HCT116 (cell line): ENCODE data around the gene ARFGAP1. TPM values are rescaled to one million over a fixed set of nuclear protein-coding genes. Genes with fewer than 3 reads are reported as not detected.
"Not testable (repeated sequence)": the region's sequence is repeated elsewhere in the genome, so short reads cannot be mapped to it uniquely, and the experiment has no call there.

Source experiments
- ATAC-seq: fragments of 200-7000 bp; cut with Tn5 transposase; 2 replicates; pipeline ENCODE4 v1.9.1; 2020; ENCODE audit warnings: mild to moderate bottlenecking, moderate library complexity
- BruUV-seq: library from RNA; stranded (reverse); fragments of 400-500 nt; replicated peaks from 2 replicates; lab custom pipeline; 2021; lab: Mats Ljungman, UMichigan
- CTCF ChIA-PET: fragments of 300-600 bp; sonication (Branson Sonifier 250); formaldehyde crosslinking; loops from one replicate; lab custom pipeline; 2021; ENCODE audit warnings: antibody characterized with exemption; lab: Charles Lee
- POLR2A ChIA-PET: fragments of 300-600, 350-600 bp; sonication (Branson Sonifier 250); formaldehyde crosslinking; loops from one replicate; lab custom pipeline; 2021; ENCODE audit warnings: antibody characterized with exemption; lab: Charles Lee
- RAD21 ChIA-PET, 2 experiments: fragments of 300-600 bp; sonication (Branson Sonifier 250); formaldehyde crosslinking; loops; one replicate each; lab custom pipeline; 2023; ENCODE audit warnings: low total read pairs in 2 of 2; ENCODE audit not compliant: uncharacterized antibody in 2 of 2, unreplicated experiment in 2 of 2, low non-redundant PET in 1 of 2; lab: Charles Lee
- DNase-seq: peaks from one replicate; pipeline ENCODE4 v3.0.0-alpha.2; 2010; ENCODE audit warnings: low read depth, low spot score
- H2AFZ ChIP-seq: fragments of 200-600 bp; shearing (Covaris generic), sonication (generic); 2 replicates; pipeline ENCODE4 v1.6.1; 2017; ENCODE audit warnings: low read depth, mixed run types, mixed read lengths, antibody characterized with exemption, low read length; ENCODE audit not compliant: poor library complexity, severe bottlenecking
- H3K27ac ChIP-seq: 2 replicates; pipeline ENCODE4 v1.5.1; 2012; ENCODE audit warnings: low read depth, low read length
- H3K27me3 ChIP-seq: fragments of 200-600 bp; sonication (generic); 2 replicates; pipeline ENCODE4 v1.6.1; 2016; ENCODE audit warnings: mixed run types, low read length, mixed read lengths; ENCODE audit not compliant: insufficient read depth
- H3K36me3 ChIP-seq, 2 experiments: fragments of 200-500 bp in 1 of 2; fragments of 200-600 bp in 1 of 2; sonication (Bioruptor generic) in 1 of 2; sonication (generic) in 1 of 2; 2 replicates each; pipeline versions ENCODE4 v1.5.1 to v1.6.1; 2014 to 2016; ENCODE audit warnings: low read length in 2 of 2, inconsistent platforms in 1 of 2, mixed read lengths in 1 of 2, mixed run types in 1 of 2; ENCODE audit not compliant: insufficient read depth in 2 of 2, control insufficient read depth in 1 of 2
- H3K4me1 ChIP-seq, 2 experiments: fragments of 200-600 bp in 1 of 2; sonication (generic) in 1 of 2; 2 replicates each; pipeline versions ENCODE4 v1.5.1 to v1.6.1; 2012 to 2017; ENCODE audit warnings: low read length in 2 of 2, inconsistent platforms in 1 of 2, mild to moderate bottlenecking in 1 of 2, mixed read lengths in 1 of 2, mixed run types in 1 of 2, moderate library complexity in 1 of 2; ENCODE audit not compliant: insufficient read depth in 2 of 2, control insufficient read depth in 1 of 2
- H3K4me2 ChIP-seq: fragments of 200-600 bp; sonication (generic); 2 replicates; pipeline ENCODE4 v1.6.1; 2017; ENCODE audit warnings: mixed run types, low read length, mixed read lengths
- H3K4me3 ChIP-seq, 2 experiments: fragments of 200-600 bp in 1 of 2; sonication (generic) in 1 of 2; replicated peaks in 1 of 2; 2 replicates each; pipeline ENCODE4 v1.5.1; 2011 to 2016; ENCODE audit warnings: low read length in 2 of 2, control low read depth in 1 of 2, low read depth in 1 of 2, mild to moderate bottlenecking in 1 of 2, mixed read lengths in 1 of 2, mixed run types in 1 of 2
- H3K79me2 ChIP-seq: fragments of 200-600 bp; sonication (generic); 2 replicates; pipeline ENCODE4 v1.6.1; 2017; ENCODE audit warnings: mild to moderate bottlenecking, mixed run types, low read length, moderate library complexity, mixed read lengths; ENCODE audit not compliant: insufficient read depth
- H3K9ac ChIP-seq: fragments of 200-600 bp; sonication (generic); 2 replicates; pipeline ENCODE4 v1.6.1; 2016; ENCODE audit warnings: low read length, mixed read lengths
- H3K9me2 ChIP-seq: fragments of 200-600 bp; sonication (generic), shearing (Covaris generic); 2 replicates; pipeline ENCODE4 v1.6.1; 2017; ENCODE audit warnings: mixed run types, mild to moderate bottlenecking, moderate library complexity; ENCODE audit not compliant: insufficient read depth
- H3K9me3 ChIP-seq, 2 experiments: fragments of 200-500 bp in 1 of 2; fragments of 200-600 bp in 1 of 2; sonication (Bioruptor generic) in 1 of 2; sonication (generic) in 1 of 2; 2 replicates each; pipeline ENCODE4 v1.6.1; 2014 to 2017; ENCODE audit warnings: low read length in 2 of 2, mixed read lengths in 2 of 2, inconsistent platforms in 1 of 2, low read depth in 1 of 2, mild to moderate bottlenecking in 1 of 2, mixed run types in 1 of 2, moderate library complexity in 1 of 2; ENCODE audit not compliant: control insufficient read depth in 1 of 2, insufficient read depth in 1 of 2
- H4K20me1 ChIP-seq: fragments of 200-600 bp; sonication (generic), shearing (Covaris generic); 2 replicates; pipeline ENCODE4 v1.6.1; 2017; ENCODE audit warnings: mixed run types, mild to moderate bottlenecking, moderate library complexity; ENCODE audit not compliant: insufficient read depth
- CEBPB ChIP-seq: IDR thresholded peaks from 2 replicates; pipeline ENCODE4 v1.6.1; 2012; ENCODE audit warnings: low read depth
- ELF1 ChIP-seq: IDR thresholded peaks from 2 replicates; pipeline ENCODE4 v1.6.1; 2012; ENCODE audit warnings: low read depth, borderline replicate concordance
- EZH2phosphoT487 ChIP-seq: fragments of 200-600 bp; IDR thresholded peaks from 2 replicates; pipeline ENCODE4 v1.6.1; 2018; ENCODE audit warnings: antibody characterized with exemption, borderline replicate concordance
- SIN3A ChIP-seq: IDR thresholded peaks from 2 replicates; pipeline ENCODE4 v1.6.1; 2012; ENCODE audit warnings: low read depth
- TCF7L2 ChIP-seq: IDR thresholded peaks from 2 replicates; pipeline ENCODE4 v1.7.0; 2011; ENCODE audit warnings: borderline replicate concordance, inconsistent platforms; ENCODE audit not compliant: insufficient read depth, insufficient read length; ENCODE audit errors: extremely low read depth
- YY1 ChIP-seq: IDR thresholded peaks from 2 replicates; pipeline ENCODE4 v1.6.1; 2011; ENCODE audit warnings: low read length, low read depth, moderate library complexity, mild to moderate bottlenecking; ENCODE audit not compliant: insufficient replicate concordance; ENCODE audit errors: extremely low read depth
- intact Hi-C: fragments of 100-400 bp; cut with micrococcal nuclease; formaldehyde crosslinking; loops from 2 replicates; pipeline ENCODE4 v1.10.0; 2022
- total RNA-seq: library from RNA; stranded (reverse); gene quantifications from one replicate; pipeline ENCODE4 v1.2.1, GENCODE V29; 2021; ENCODE audit not compliant: unreplicated experiment

ARFGAP1 gene
- total RNA-seq, 1 experiment from 2014 or later: 94.4 TPM

DNA sequence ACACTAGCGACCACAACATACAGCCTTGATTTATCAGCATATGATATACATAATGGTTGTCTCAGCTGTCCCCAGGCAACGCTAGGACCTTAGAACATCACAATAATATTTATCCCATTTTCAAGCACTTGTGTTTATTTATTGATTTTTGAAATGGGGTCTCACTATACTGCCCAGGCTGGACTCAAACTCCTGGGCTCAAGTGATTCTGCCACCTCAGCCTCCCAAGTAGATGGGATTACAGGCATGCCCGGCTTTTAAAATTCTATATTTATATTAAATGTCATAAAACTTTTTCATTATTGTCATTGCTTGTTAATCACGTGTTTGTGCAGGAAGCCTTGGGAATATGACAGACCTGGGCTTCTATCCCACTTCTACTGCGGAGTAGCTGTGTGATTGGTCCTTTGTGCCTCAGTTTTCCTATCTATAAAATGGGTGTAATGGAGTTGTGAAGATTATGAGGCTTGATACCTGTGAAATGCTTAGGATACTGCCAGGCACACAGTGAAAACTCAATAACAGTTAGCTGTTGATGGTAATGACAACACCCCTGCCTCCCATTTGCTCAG is 30.6 kb downstream of the ARFGAP1 start:
- Histone ChIP-seq H3K4me3 (no peak overlapping the region), H3K27me3 (peaks cover 10% of the 10 kb centered on the region; the same call in 1 of the 2 replicates)
- intact Hi-C loops: no loop called here

DNA sequence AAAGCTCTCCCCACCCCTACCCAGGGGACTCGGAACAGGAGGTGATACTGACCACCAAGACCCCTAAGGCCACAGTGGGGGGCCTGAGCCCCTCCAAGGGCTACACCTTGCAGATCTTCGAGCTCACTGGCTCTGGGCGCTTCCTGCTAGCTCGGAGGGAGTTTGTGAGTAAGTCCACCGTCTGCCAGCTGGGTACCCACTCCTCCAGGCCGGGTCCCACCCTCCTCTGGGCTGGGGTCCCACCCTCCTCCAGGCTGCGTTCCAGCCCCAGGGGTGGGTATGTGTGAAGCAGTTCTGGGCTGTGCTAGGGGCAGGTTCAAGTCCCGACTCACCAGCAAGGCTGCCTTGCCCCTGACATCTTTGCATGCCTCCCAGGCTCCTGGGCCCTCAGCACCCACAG is 32.8 kb downstream of the ARFGAP1 start:
- H3K4me2 ChIP-seq: no peak overlapping the region
- no peak overlapping the region for H3K4me3 ChIP-seq
- H3K4me1 ChIP-seq: no peaks in the 10 kb centered on the region
- H3K27ac ChIP-seq: no peak overlapping the region
- H3K9me3 ChIP-seq: peaks cover 0 to 3% of the 10 kb centered on the region in 2 experiments; a peak in 1 of 4 replicates
- ChIA-PET RAD21 (no interaction called here), POLR2A (no interaction called here), CTCF (no interaction called here)
- no peaks in the 10 kb centered on the region for H3K9me2 ChIP-seq
- no peaks in the 10 kb centered on the region for H3K79me2 ChIP-seq
- H2AFZ ChIP-seq: no peak overlapping the region
- TF ChIP-seq CEBPB: no peak
- TF ChIP-seq EZH2phosphoT487: no peak
- no peak for TF ChIP-seq TCF7L2
- TF ChIP-seq ELF1: no peak
- TF ChIP-seq SIN3A: no peak
- H3K27me3 ChIP-seq: 0 out of 2 replicates have a peak, but pooled peaks cover 7% of the 10 kb centered on the region
- intact Hi-C loops: no loop called here
- DNase-seq (no peak), ATAC-seq (no peak)
- no TSS peak for BruUV-seq
- no peak overlapping the region for H3K9ac ChIP-seq
- H4K20me1 ChIP-seq: no peaks in the 10 kb centered on the region
- no peaks in the 10 kb centered on the region for H3K36me3 ChIP-seq

More for the DNA sequence above, 30.6 kb downstream of the ARFGAP1 start:
- no TSS peak for BruUV-seq
- no peaks in the 10 kb centered on the region for H3K36me3 ChIP-seq
- H3K4me2 ChIP-seq: no peak overlapping the region
- H4K20me1 ChIP-seq: no peaks in the 10 kb centered on the region
- no peaks in the 10 kb centered on the region for H3K9me2 ChIP-seq
- H3K79me2 ChIP-seq: no peaks in the 10 kb centered on the region
- no peak for DNase-seq
- H2AFZ ChIP-seq: no peak overlapping the region
- ATAC-seq: no peak
- POLR2A ChIA-PET: no interaction called here
- no peaks in the 10 kb centered on the region for H3K4me1 ChIP-seq
- H3K27ac ChIP-seq: no peak overlapping the region
- RAD21 ChIA-PET: no interaction called here
- CTCF ChIA-PET: interaction anchor here (1.5 kb wide), 1 partner anchor 80 kb away, joined by 3 read pairs; no protein-coding TSS in a partner anchor
- H3K9me3 ChIP-seq: peaks cover 0 to 3% of the 10 kb centered on the region in 2 experiments; a peak in 1 of 4 replicates
- TF ChIP-seq YY1 (no peak), CEBPB (no peak)
- TF ChIP-seq, all 23 proteins: peak for 0
- no peak overlapping the region for H3K9ac ChIP-seq

DNA sequence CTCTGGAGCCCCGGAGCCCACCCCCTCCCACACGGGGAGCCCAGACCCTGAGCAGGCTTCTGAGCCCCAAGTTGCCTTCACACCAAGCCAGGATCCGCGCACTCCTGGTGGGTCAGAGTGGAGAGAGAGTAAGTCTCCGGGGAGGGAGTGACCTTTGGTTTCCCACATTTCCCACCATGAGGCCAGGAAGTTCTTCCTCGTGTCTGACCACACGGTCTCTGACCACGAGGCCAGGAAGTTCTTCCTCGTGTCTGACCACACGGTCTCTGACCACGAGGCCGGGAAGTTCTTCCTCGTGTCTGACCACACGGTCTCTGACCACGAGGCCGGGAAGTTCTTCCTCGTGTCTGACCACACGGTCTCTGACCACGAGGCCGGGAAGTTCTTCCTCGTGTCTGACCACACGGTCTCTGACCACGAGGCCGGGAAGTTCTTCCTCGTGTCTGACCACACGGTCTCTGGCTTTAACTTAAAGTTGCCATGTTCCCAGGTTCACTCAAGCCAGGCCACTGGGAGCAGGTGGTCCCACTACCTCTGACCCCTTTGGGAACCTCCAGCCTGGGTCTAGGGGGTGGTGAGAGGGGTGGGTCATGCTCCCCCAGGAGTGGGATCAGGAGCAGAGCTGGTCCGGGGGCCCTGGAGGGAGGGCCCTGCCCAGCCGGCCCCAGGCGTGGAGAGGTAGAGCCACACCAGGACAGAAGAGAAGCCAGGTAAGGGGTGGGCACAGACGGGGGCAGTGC is 33.5 kb downstream of the ARFGAP1 start:
- H3K4me1 ChIP-seq, H3K4me2 ChIP-seq, H3K27ac ChIP-seq, POLR2A ChIA-PET, ATAC-seq, H3K36me3 ChIP-seq, BruUV-seq, H3K79me2 ChIP-seq, H4K20me1 ChIP-seq, H3K9ac ChIP-seq, CTCF ChIA-PET, DNase-seq, H2AFZ ChIP-seq, intact Hi-C loops, H3K27me3 ChIP-seq, H3K9me3 ChIP-seq, H3K9me2 ChIP-seq, H3K4me3 ChIP-seq, RAD21 ChIA-PET: not testable (repeated sequence)
